Heart right ventricle (tissue), 16 donors: ENCODE data around the gene DISP2. TPM values are rescaled to one million over a fixed set of nuclear protein-coding genes. Genes with fewer than 3 reads are reported as not detected.

Experiments used
- ATAC-seq, 8 donors: fragments of 200-7000 bp; cut with Tn5 transposase; one replicate each; pipeline ENCODE4 v1.9.1; 2020; ENCODE audit warnings: mild to moderate bottlenecking in 8 of 8, moderate library complexity in 8 of 8, moderate number of reproducible peaks in 1 of 8
- DNase-seq, 2 donors: peaks; one replicate each; pipeline ENCODE4 v3.0.0-alpha.2; 2020
- H3K27ac ChIP-seq, 10 donors: fragments of 200-600 bp; sonication (generic) in 2 of 10; one replicate each; pipeline versions ENCODE4 v1.5.0 to v1.8.0; 2020 to 2022; ENCODE audit warnings: mild to moderate bottlenecking in 3 of 10
- H3K27me3 ChIP-seq, 7 donors: fragments of 200-600 bp; one replicate each; pipeline ENCODE4 v1.8.0; 2021 to 2022; ENCODE audit warnings: mild to moderate bottlenecking in 2 of 7
- H3K36me3 ChIP-seq, 9 donors: fragments of 200-600 bp; sonication (generic) in 1 of 9; one replicate each; pipeline versions ENCODE4 v1.5.0 to v1.8.0; 2020 to 2022; ENCODE audit warnings: mild to moderate bottlenecking in 2 of 9
- H3K4me1 ChIP-seq, 9 donors: fragments of 200-600 bp; sonication (generic) in 1 of 9; one replicate each; pipeline versions ENCODE4 v1.5.0 to v1.8.0; 2020 to 2022; ENCODE audit warnings: mild to moderate bottlenecking in 4 of 9
- H3K4me3 ChIP-seq, 10 donors: fragments of 200-600 bp; sonication (generic) in 2 of 10; one replicate each; pipeline versions ENCODE4 v1.5.0 to v1.8.0; 2020 to 2022; ENCODE audit warnings: mild to moderate bottlenecking in 7 of 10, moderate library complexity in 2 of 10
- H3K9me3 ChIP-seq, 11 donors: fragments of 200-600 bp in 10 of 11; sonication (generic) in 2 of 11; one replicate each; pipeline versions ENCODE4 v1.5.0 to v1.8.0; 2013 to 2022; ENCODE audit warnings: mild to moderate bottlenecking in 2 of 11, control low read depth in 1 of 11, moderate library complexity in 1 of 11
- WGBS, 2 donors: extraction: QIAGEN DNeasy Blood & Tissue Kit; methylation state at CpG; one replicate each; pipeline ENCODE4 v1.1.7; 2013; ENCODE audit warnings: inconsistent platforms in 1 of 2; 5-methylcytosine and 5-hydroxymethylcytosine counted together
- intact Hi-C, 10 donors: fragments of 100-400 bp; cut with DNase I; formaldehyde crosslinking; loops; one replicate each; pipeline versions ENCODE4 v1.11.1 to v1.14.2; 2022
- polyA plus RNA-seq, 2 donors: library from polyadenylated mRNA; stranded (reverse); fragments of 200-250 nt; gene quantifications; one replicate each; pipeline ENCODE4 v1.2.3, GENCODE V29; 2013
- total RNA-seq, 10 donors: library from RNA; stranded (reverse); fragmentation: NEBNext Ultra II Directional in 3 of 10; extraction: Animal tissue kit (Norgen Biotek cat#: 25700) in 3 of 10; gene quantifications; one replicate each; pipeline versions ENCODE4 v1.2.1 to v1.2.4, GENCODE V29; 2021 to 2023
- TF ChIP-seq, protein P1 (sequence below), 9 donors: fragments of 200-600 bp; sonication (generic) in 2 of 9; IDR thresholded peaks; one replicate each; pipeline versions ENCODE4 v1.5.0 to v1.8.0; 2021 to 2022; ENCODE audit warnings: antibody characterized with exemption in 9 of 9, mild to moderate bottlenecking in 5 of 9, moderate library complexity in 1 of 9
- donor health status: Arrhythmogenic right ventricular cardiomyopathy.
- donor health status: ischemic (EF 13 %, LVEDD 7.1; RV severe dilation, severe dysfunction).
- donor health status: healthy with polysubstance abuse.
- donor health status: DM: no; HTN: yes; CAD: no.
- donor health status: DM: no; HTN: no; CAD: no.
- donor health status: ischemic (EF 25% LVEDD 6.9; RV normal size, moderate dysfunction).
- donor health status: ischemic (EF 25% LVEDD 5.7; RV mildly dilated, moderate dysfunction).
- donor health status: healthy.
- donor health status: DM: yes; HTN: yes; CAD: no.
- donor health status: Ischemic cardiomyopathy.
- donor health status: ischemic (EF 35%, LVEDD 5.7; RV mildly dilated, moderate dysfunction).
- donor health status: nonischemic (EF 11% LVEDD 7.7; RV severe dilation, severe dysfunction).
- donor health status: DM: yes; HTN: yes; CAD: no.
- donor health status: PGD.
- donor health status: ischemic (EF 29% LVEDD 5.4; RV normal size, mild dysfunction).
- donor health status: nonischemic (EF 23%, LVEDD 6.1; RV moderate dilation, normal function).

DISP2 gene
- total and polyA plus RNA-seq, 12 donors = 0.08 to 2.7 (median 0.71) TPM

- ATAC-seq (no peak), DNase-seq (no peak)
- Histone ChIP-seq H3K36me3 (peaks cover 0 to 13% (median 0%) of the 10 kb centered on the region in 9 donors), H3K4me1 (peaks cover 15 to 100% (median 82%) of the 10 kb centered on the region in 9 donors), H3K9me3 (no peaks in the 10 kb centered on the region), H3K4me3 (no peak overlapping the region), H3K27ac (peak overlapping the region in 9 of 10 donors; percentile 45 to 99 (median 68)), H3K27me3 (no peaks in the 10 kb centered on the region)
- TF ChIP-seq, protein P1, sequence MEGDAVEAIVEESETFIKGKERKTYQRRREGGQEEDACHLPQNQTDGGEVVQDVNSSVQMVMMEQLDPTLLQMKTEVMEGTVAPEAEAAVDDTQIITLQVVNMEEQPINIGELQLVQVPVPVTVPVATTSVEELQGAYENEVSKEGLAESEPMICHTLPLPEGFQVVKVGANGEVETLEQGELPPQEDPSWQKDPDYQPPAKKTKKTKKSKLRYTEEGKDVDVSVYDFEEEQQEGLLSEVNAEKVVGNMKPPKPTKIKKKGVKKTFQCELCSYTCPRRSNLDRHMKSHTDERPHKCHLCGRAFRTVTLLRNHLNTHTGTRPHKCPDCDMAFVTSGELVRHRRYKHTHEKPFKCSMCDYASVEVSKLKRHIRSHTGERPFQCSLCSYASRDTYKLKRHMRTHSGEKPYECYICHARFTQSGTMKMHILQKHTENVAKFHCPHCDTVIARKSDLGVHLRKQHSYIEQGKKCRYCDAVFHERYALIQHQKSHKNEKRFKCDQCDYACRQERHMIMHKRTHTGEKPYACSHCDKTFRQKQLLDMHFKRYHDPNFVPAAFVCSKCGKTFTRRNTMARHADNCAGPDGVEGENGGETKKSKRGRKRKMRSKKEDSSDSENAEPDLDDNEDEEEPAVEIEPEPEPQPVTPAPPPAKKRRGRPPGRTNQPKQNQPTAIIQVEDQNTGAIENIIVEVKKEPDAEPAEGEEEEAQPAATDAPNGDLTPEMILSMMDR (IDR thresholded peaks at IDR 0.05) = no peak
- 91 to 92% methylated on average over 7 of the region's 7 CpGs for WGBS, 2 donors
- intact Hi-C loops = no loop called here
Observed at GRCh38 chr15:40331026-40331425, 27.0 kb upstream of the DISP2 start.

DNA sequence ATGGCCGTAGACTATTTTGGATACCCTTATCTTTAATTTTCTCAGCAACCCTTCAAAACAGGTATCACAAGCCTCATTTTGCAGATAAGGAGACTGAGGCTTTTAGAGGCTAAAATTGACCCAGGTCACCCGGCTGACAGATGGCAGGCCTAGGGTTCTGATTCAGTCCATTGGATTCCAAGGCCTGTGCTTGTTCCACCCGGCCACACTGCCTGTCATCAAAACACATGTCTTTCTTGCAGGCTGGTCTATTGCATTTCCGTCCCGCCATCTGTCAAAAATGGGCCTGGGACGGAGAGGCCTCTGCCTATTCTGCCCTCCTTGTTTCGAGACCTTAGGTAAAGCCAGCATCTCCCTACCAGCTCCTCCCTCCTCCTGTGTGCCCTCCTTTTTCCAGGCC is 26.4 kb upstream of the DISP2 start:
- Histone ChIP-seq H3K4me1 (peaks cover 20 to 100% (median 82%) of the 10 kb centered on the region in 9 donors), H3K9me3 (no peaks in the 10 kb centered on the region), H3K36me3 (peaks cover 0 to 19% (median 0%) of the 10 kb centered on the region in 9 donors), H3K27me3 (no peaks in the 10 kb centered on the region), H3K4me3 (no peak overlapping the region), H3K27ac (peak overlapping the region in 7 of 10 donors; percentile 45 to 99 (median 68))
- ATAC-seq (no peak), DNase-seq (no peak)
- WGBS, 2 donors = 76 to 81% methylated on average over 7 of the region's 7 CpGs
- TF ChIP-seq, protein P1 (IDR thresholded peaks at IDR 0.05) = no peak
- intact Hi-C loops = no loop called here

DNA sequence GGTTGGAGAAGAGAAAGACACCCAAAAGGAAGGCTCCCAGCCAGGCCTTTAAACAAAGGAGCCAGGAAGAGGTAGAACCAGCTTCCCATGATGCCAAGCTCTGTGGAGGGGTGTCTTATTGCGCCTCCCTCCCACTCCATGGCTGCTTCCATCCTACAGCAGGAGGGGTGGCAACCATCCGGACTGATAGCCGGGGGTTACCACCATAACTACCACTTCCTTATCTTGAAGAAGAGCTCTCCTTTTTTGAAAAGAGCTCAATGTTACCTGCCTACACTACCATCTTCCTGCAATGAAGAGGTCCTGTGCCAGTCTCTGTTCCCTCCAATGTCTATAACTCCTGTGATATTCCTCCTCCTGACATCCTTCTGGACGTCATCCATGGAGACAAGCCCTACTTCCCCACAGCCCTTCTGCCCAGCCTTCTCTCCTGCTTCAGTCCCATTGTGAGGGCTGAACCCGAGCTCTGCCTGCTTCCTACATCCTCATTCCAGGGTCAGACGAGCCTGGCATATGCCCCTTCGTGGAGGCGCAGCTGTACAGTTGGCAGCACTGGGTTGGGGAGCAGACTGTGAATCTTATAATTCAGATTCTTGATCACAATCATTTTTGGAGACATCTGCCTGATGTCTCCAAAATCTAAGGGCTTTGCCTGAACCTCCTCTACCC is 25.8 kb upstream of the DISP2 start:
- Histone ChIP-seq H3K9me3 (no peaks in the 10 kb centered on the region), H3K27ac (peak overlapping the region in 7 of 10 donors; percentile 18 to 99 (median 49)), H3K4me1 (peaks cover 22 to 100% (median 81%) of the 10 kb centered on the region in 9 donors), H3K27me3 (no peaks in the 10 kb centered on the region), H3K36me3 (peaks cover 0 to 25% (median 0%) of the 10 kb centered on the region in 9 donors), H3K4me3 (no peak overlapping the region)
- 75 to 86% methylated on average over 8 of the region's 8 CpGs for WGBS, 2 donors
- DNase-seq = no peak
- ATAC-seq = no peak
- intact Hi-C loops = no loop called here
- TF ChIP-seq, protein P1 (IDR thresholded peaks at IDR 0.05) = no peak

- Histone ChIP-seq H3K4me1 (peaks cover 36 to 100% (median 81%) of the 10 kb centered on the region in 9 donors), H3K27ac (peak overlapping the region; percentile 19 to 99 (median 83)), H3K36me3 (peaks cover 0 to 29% (median 0%) of the 10 kb centered on the region in 9 donors), H3K9me3 (no peaks in the 10 kb centered on the region), H3K4me3 (peak overlapping the region in 5 of 10 donors; percentile 5 to 32 (median 20)), H3K27me3 (no peaks in the 10 kb centered on the region)
- ATAC-seq (peak; percentile 6 to 72 (median 42)), DNase-seq (peak; percentile 65 to 85)
- WGBS, 2 donors = 24 to 41% methylated on average over 10 to 12 of the region's 12 CpGs
- TF ChIP-seq, protein P1 (IDR thresholded peaks at IDR 0.05) = no peak
- intact Hi-C loops = no loop called here
Observed at GRCh38 chr15:40333922-40334492, 24.0 kb upstream of the DISP2 start.
